Epithelial cell of esophagus (primary cell): ENCODE data around the gene TSPAN13.

Experiments
- DNase-seq: peaks from one replicate; pipeline ENCODE4 v3.0.0; 2010; ENCODE audit warnings: low read depth
- H3K4me3 ChIP-seq: 2 replicates; pipeline ENCODE4 v1.5.1; 2011; ENCODE audit warnings: mild to moderate bottlenecking, low read length, control low read depth
- CTCF ChIP-seq: IDR thresholded peaks from 2 replicates; pipeline ENCODE4 v1.5.1; 2011; ENCODE audit warnings: low read depth, mild to moderate bottlenecking, low read length, control low read depth, inconsistent platforms; ENCODE audit not compliant: insufficient read depth; ENCODE audit errors: missing control alignments

Gene TSPAN13

GRCh38 chr7:16718111-16718656 is 35.4 kb upstream of the TSPAN13 start:
- no peak for TF ChIP-seq CTCF
- no peak for DNase-seq
- no peak overlapping the region for H3K4me3 ChIP-seq

GRCh38 chr7:16719699-16720098 is 33.9 kb upstream of the TSPAN13 start:
- H3K4me3 ChIP-seq, result no peak overlapping the region
- TF ChIP-seq CTCF, result no peak
- peak; percentile 58 for DNase-seq

- DNase-seq, result no peak
- TF ChIP-seq CTCF, result no peak
- H3K4me3 ChIP-seq, result no peak overlapping the region
Measured at GRCh38 chr7:16721541-16721940, 32.0 kb upstream of the TSPAN13 start.

- no peak overlapping the region for H3K4me3 ChIP-seq
- no peak for TF ChIP-seq CTCF
- DNase-seq, result no peak
Measured at GRCh38 chr7:16724344-16724743, 29.2 kb upstream of the TSPAN13 start.

GRCh38 chr7:16726189-16726588 is 27.4 kb upstream of the TSPAN13 start:
- H3K4me3 ChIP-seq, result no peak overlapping the region
- no peak for TF ChIP-seq CTCF
- no peak for DNase-seq

- H3K4me3 ChIP-seq, result no peak overlapping the region
- TF ChIP-seq CTCF, result no peak
- DNase-seq, result peak; percentile 66
Measured at GRCh38 chr7:16727736-16728135, 25.8 kb upstream of the TSPAN13 start.

GRCh38 chr7:16728811-16729210 is 24.7 kb upstream of the TSPAN13 start:
- DNase-seq, result no peak
- no peak overlapping the region for H3K4me3 ChIP-seq
- TF ChIP-seq CTCF, result no peak
